ACC112 (cell line): ENCODE measurements around the gene ACY1.

Experiments used
- H2AFZ ChIP-seq: fragments of 200-600 bp; sonication (generic); one replicate; pipeline ENCODE4 v1.6.0; 2017; ENCODE audit warnings: antibody characterized with exemption, low read length; ENCODE audit not compliant: unreplicated experiment
- H3K27ac ChIP-seq: fragments of 200-600 bp; sonication (generic); 2 replicates; pipeline ENCODE4 v1.5.1; 2014; ENCODE audit warnings: low read depth, mild to moderate bottlenecking, antibody characterized with exemption, low read length, moderate library complexity
- H3K27me3 ChIP-seq: fragments of 200-600 bp; sonication (generic); 2 replicates; pipeline ENCODE4 v1.6.1; 2014; ENCODE audit warnings: mild to moderate bottlenecking, antibody characterized with exemption, low read length, moderate library complexity, mixed read lengths; ENCODE audit not compliant: insufficient read depth
- H3K36me3 ChIP-seq: fragments of 200-600 bp; sonication (generic); 2 replicates; pipeline ENCODE4 v1.6.1; 2016; ENCODE audit warnings: mild to moderate bottlenecking, antibody characterized with exemption, low read length, moderate library complexity, mixed read lengths; ENCODE audit not compliant: insufficient read depth
- H3K4me1 ChIP-seq: fragments of 200-600 bp; sonication (generic); one replicate; pipeline ENCODE4 v1.6.1; 2016; ENCODE audit warnings: low read length, mixed read lengths; ENCODE audit not compliant: insufficient read depth, unreplicated experiment, control insufficient read depth
- H3K4me3 ChIP-seq: fragments of 200-600 bp; sonication (generic); 2 replicates; pipeline ENCODE4 v1.5.1; 2014; ENCODE audit warnings: mild to moderate bottlenecking, low read depth, low read length
- H3K79me2 ChIP-seq: fragments of 200-600 bp; sonication (generic); one replicate; pipeline ENCODE4 v1.6.0; 2016; ENCODE audit warnings: low read length; ENCODE audit not compliant: control insufficient read depth, unreplicated experiment, insufficient read depth

The ACY1 gene

GRCh38 chr3:52023101-52023770, 39.9 kb downstream of the ACY1 start:
- no peak overlapping the region for H2AFZ ChIP-seq
- H3K4me1 ChIP-seq: peaks cover 26% of the 10 kb centered on the region
- H3K79me2 ChIP-seq: no peaks in the 10 kb centered on the region
- H3K27me3 ChIP-seq: no peaks in the 10 kb centered on the region
- no peak overlapping the region for H3K27ac ChIP-seq
- H3K4me3 ChIP-seq: no peak overlapping the region
- no peaks in the 10 kb centered on the region for H3K36me3 ChIP-seq

GRCh38 chr3:52023860-52024764, 40.8 kb downstream of the ACY1 start:
- H3K27me3 ChIP-seq: no peaks in the 10 kb centered on the region
- H2AFZ ChIP-seq: no peak overlapping the region
- H3K4me3 ChIP-seq: no peak overlapping the region
- H3K4me1 ChIP-seq: peaks cover 34% of the 10 kb centered on the region
- H3K27ac ChIP-seq: no peak overlapping the region
- H3K79me2 ChIP-seq: no peaks in the 10 kb centered on the region
- H3K36me3 ChIP-seq: no peaks in the 10 kb centered on the region

DNA sequence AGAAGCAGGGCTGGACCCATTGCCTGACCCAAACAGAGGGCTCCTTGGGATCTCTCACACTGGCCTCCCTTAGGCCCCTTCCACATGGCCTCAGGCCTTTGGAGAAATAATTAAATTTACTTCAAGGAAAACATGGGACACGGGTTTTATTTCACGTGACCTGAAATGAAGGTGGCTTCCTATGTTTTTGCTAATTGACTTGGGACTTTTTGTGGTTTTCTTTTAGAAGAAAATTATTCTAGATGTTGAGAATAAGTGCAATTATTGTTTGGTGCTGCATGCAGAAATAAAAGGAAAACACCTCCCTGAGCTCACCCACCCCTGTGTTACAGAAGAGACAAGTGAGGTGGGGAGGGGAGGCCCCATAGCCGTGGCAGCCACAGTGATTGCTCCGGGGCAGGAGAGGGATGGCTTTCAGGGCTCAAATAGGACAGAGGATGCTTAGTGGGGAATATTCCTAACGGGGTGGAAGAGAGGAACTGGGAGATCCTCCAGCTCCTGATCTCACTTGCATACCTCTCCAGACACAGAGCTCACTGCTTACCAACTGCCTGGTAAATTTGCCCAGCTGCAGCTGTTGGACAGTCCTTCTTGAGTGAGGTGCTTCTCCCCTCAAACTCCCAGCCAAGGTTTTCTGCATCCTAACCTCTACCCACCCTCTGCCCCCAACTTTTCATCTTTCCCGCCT, 41.6 kb downstream of the ACY1 start:
- Histone ChIP-seq H3K27ac (no peak overlapping the region), H3K36me3 (no peaks in the 10 kb centered on the region), H3K27me3 (no peaks in the 10 kb centered on the region), H3K79me2 (no peaks in the 10 kb centered on the region), H2AFZ (no peak overlapping the region), H3K4me3 (no peak overlapping the region), H3K4me1 (peaks cover 34% of the 10 kb centered on the region)

- no peaks in the 10 kb centered on the region for H3K79me2 ChIP-seq
- H3K4me1 ChIP-seq: peaks cover 34% of the 10 kb centered on the region
- H3K36me3 ChIP-seq: no peaks in the 10 kb centered on the region
- no peak overlapping the region for H3K4me3 ChIP-seq
- H3K27ac ChIP-seq: no peak overlapping the region
- no peaks in the 10 kb centered on the region for H3K27me3 ChIP-seq
- H2AFZ ChIP-seq: no peak overlapping the region
Measured at GRCh38 chr3:52025453-52025852, 42.1 kb downstream of the ACY1 start.

DNA sequence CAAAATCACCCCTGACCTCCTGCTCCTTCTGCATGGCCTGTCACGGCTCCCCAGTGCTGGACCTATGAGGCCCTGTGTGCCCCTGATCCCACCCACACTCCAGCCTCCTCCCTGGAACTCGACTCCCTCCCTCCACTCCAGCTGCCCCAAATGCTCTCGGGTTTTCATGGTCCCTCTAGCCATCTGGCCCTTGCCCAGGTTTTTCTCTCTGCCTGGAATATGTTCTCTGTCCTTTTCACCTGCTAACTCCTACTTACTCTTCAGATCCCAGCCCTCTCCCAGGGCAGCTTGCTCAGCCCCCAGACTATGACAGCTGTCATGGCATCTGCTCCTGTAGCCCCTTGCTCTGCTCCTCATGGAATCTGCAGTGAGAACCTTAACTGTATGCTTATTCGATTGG, 42.7 kb downstream of the ACY1 start:
- Histone ChIP-seq H3K4me1 (peaks cover 34% of the 10 kb centered on the region), H3K27ac (no peak overlapping the region), H2AFZ (no peak overlapping the region), H3K36me3 (no peaks in the 10 kb centered on the region), H3K27me3 (no peaks in the 10 kb centered on the region), H3K4me3 (no peak overlapping the region), H3K79me2 (no peaks in the 10 kb centered on the region)

DNA sequence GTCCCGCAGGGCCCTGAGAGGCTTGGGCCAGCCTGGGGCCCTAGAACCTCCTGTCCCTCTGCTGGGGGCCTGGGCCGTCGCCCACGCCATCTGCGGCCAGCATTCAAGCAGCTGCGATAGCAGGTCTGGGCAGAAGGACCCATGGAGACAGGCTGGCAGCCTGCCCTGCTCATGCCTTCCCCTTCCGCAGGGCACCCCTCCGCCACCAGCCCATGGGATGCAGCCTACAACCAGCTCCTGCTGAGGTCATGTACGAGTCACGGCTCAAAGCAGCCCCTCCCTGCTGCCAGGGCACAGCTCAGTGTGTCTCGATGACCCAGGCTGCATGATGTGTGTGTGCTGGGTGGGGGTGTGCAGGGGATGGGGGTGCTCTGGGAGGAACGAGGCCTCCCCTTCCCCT, 45.2 kb downstream of the ACY1 start:
- H3K4me3 ChIP-seq: no peak overlapping the region
- H3K36me3 ChIP-seq: no peaks in the 10 kb centered on the region
- H3K27ac ChIP-seq: no peak overlapping the region
- no peaks in the 10 kb centered on the region for H3K27me3 ChIP-seq
- no peak overlapping the region for H2AFZ ChIP-seq
- peaks cover 14% of the 10 kb centered on the region for H3K4me1 ChIP-seq
- no peaks in the 10 kb centered on the region for H3K79me2 ChIP-seq

DNA sequence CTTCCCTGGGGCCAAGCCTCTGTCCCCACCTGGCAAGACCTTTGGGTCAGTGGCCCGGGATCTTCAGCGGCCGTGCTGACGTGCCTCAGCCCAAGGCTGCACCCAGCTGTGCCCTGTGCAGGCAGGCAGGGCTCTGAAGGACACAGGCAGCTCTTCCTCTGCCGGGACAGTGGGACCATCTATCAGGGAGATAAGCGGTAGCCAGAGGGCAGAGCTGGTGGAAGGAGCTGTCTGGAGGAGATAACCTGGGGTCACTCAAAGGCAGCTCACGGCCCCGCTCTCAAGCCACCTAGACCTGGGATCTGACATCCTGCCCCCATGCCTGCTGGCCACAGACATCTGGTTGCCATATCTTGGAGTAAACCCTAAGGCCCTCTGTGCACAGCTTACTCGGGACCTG, 45.7 kb downstream of the ACY1 start:
- Histone ChIP-seq H3K4me1 (peaks cover 9% of the 10 kb centered on the region), H3K27me3 (no peaks in the 10 kb centered on the region), H3K36me3 (no peaks in the 10 kb centered on the region), H3K27ac (no peak overlapping the region), H2AFZ (no peak overlapping the region), H3K4me3 (no peak overlapping the region), H3K79me2 (no peaks in the 10 kb centered on the region)

- Histone ChIP-seq H3K4me3 (no peak overlapping the region), H3K27me3 (no peaks in the 10 kb centered on the region), H3K36me3 (no peaks in the 10 kb centered on the region), H3K4me1 (peaks cover 9% of the 10 kb centered on the region), H3K79me2 (no peaks in the 10 kb centered on the region), H2AFZ (no peak overlapping the region), H3K27ac (no peak overlapping the region)
Measured at GRCh38 chr3:52029535-52029934, 46.2 kb downstream of the ACY1 start.

DNA sequence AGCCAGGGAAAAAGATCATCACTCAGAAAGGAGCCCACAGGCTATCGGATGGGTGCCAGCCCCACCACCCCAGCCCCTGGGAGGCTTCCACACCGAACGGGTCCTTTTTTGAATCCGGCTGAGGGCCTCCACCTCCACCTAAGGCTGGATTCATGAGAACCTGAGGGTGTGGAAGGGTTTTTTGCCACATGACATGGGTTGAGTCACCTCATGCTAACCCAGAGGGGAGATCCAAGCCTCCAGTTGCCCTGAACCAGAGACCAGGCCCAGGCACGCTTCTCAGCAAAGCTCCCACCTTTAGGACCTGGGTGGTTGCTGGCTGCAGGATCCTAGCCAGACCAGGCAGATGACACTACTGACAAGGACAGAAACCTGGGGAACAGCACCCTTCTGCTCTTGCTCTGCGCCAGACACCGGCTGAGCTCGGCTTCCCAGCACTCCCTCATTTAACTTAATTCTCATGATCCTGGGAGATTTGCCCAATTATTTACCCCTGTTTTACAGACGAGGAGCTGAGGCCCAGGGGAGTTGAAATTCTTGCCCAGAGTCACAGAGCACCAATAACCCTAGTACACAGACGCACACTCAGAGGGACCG, 47.5 kb downstream of the ACY1 start:
- no peaks in the 10 kb centered on the region for H3K36me3 ChIP-seq
- no peak overlapping the region for H3K27ac ChIP-seq
- no peak overlapping the region for H3K4me3 ChIP-seq
- no peaks in the 10 kb centered on the region for H3K27me3 ChIP-seq
- H3K4me1 ChIP-seq: peaks cover 9% of the 10 kb centered on the region
- H2AFZ ChIP-seq: no peak overlapping the region
- H3K79me2 ChIP-seq: no peaks in the 10 kb centered on the region

- Histone ChIP-seq H3K4me3 (no peak overlapping the region), H3K79me2 (no peaks in the 10 kb centered on the region), H3K27ac (no peak overlapping the region), H3K27me3 (no peaks in the 10 kb centered on the region), H3K36me3 (no peaks in the 10 kb centered on the region), H2AFZ (no peak overlapping the region), H3K4me1 (peaks cover 9% of the 10 kb centered on the region)
Measured at GRCh38 chr3:52031896-52032295, 48.6 kb downstream of the ACY1 start.
